Epithelial cell of proximal tubule (primary cell): ENCODE results near the gene SEPSECS. TPM values are rescaled to one million over a fixed set of nuclear protein-coding genes. Genes with fewer than 3 reads are reported as not detected.

Experiments
- DNase-seq: peaks from one replicate; pipeline ENCODE4 v3.0.0-alpha.2; 2011; ENCODE audit warnings: low read depth
- H3K4me3 ChIP-seq: 2 replicates; pipeline ENCODE4 v1.5.1; 2011; ENCODE audit warnings: low read depth, mild to moderate bottlenecking, low read length
- CTCF ChIP-seq: conservative IDR thresholded peaks from 2 replicates; pipeline ENCODE4 v1.5.1; 2012; ENCODE audit warnings: low read depth, mild to moderate bottlenecking, low read length
- total RNA-seq: library from RNA; depleted of rRNA; stranded (reverse); fragments of >200 nt; gene quantifications from 2 replicates; pipeline ENCODE4 v1.2.3, GENCODE V29; 2015

The SEPSECS gene
- total RNA-seq, 1 donor from 2014 or later, result 4.3 TPM

- no peak for DNase-seq
- no peak overlapping the region for H3K4me3 ChIP-seq
- TF ChIP-seq CTCF, result no peak
Measured at GRCh38 chr4:25107827-25108516, 52.3 kb downstream of the SEPSECS start.

- TF ChIP-seq CTCF, result no peak
- DNase-seq, result no peak
- H3K4me3 ChIP-seq, result no peak overlapping the region
Measured at GRCh38 chr4:25106363-25107151, 53.7 kb downstream of the SEPSECS start.

- no peak for DNase-seq
- no peak overlapping the region for H3K4me3 ChIP-seq
- TF ChIP-seq CTCF, result no peak
Measured at GRCh38 chr4:25104591-25104990, 55.7 kb downstream of the SEPSECS start.

GRCh38 chr4:25103418-25103817 lies 56.8 kb downstream of the SEPSECS start:
- DNase-seq, result no peak
- no peak overlapping the region for H3K4me3 ChIP-seq
- no peak for TF ChIP-seq CTCF

GRCh38 chr4:25101836-25102235 lies 58.4 kb downstream of the SEPSECS start:
- H3K4me3 ChIP-seq, result no peak overlapping the region
- no peak for DNase-seq
- no peak for TF ChIP-seq CTCF

GRCh38 chr4:25100710-25101109 lies 59.5 kb downstream of the SEPSECS start:
- no peak for TF ChIP-seq CTCF
- H3K4me3 ChIP-seq, result no peak overlapping the region
- no peak for DNase-seq
